OCI-LY1 (cell line): Measurements from ENCODE around the gene TBC1D3I.

Experiments
- CTCF ChIP-seq: fragments of 200-600 bp; sonication (generic), shearing (Covaris generic); IDR thresholded peaks from 2 replicates; pipeline ENCODE4 v1.5.1; 2017; ENCODE audit warnings: mild to moderate bottlenecking, antibody characterized with exemption, low read length, moderate library complexity, mixed read lengths
- EZH2 ChIP-seq: fragments of 200-600 bp; sonication (generic), shearing (Covaris generic); IDR thresholded peaks from 2 replicates; pipeline ENCODE4 v1.8.0; 2017; ENCODE audit warnings: borderline replicate concordance, mixed run types, mild to moderate bottlenecking, antibody characterized with exemption, low read length, moderate library complexity, mixed read lengths

- TF ChIP-seq EZH2: no peak
- TF ChIP-seq CTCF: no peak
These were observed 50.7 kb downstream of the TBC1D3I start for GRCh38 chr17:36213695-36214094.
